IMR-90 (cell line): ENCODE measurements around the gene CISTR. TPM values are rescaled to one million over a fixed set of nuclear protein-coding genes. Genes with fewer than 3 reads are reported as not detected.

ENCODE experiments used
- ATAC-seq: fragments of 200-7000 bp; cut with Tn5 transposase; 2 replicates; pipeline ENCODE4 v1.9.1; 2020; ENCODE audit warnings: low read depth, mild to moderate bottlenecking, moderate library complexity
- BruUV-seq: library from RNA; stranded (reverse); fragments of 400-500 nt; replicated peaks from 2 replicates; lab custom pipeline; 2021; lab: Mats Ljungman, UMichigan
- CTCF ChIA-PET: fragments of 300-600 bp; formaldehyde crosslinking; extraction: SDS; loops from one replicate; lab custom pipeline; 2021; ENCODE audit warnings: antibody characterized with exemption; lab: Yijun Ruan, JAX
- POLR2A ChIA-PET: fragments of 300-600 bp; sonication (Branson Sonifier 250); formaldehyde crosslinking; loops from one replicate; lab custom pipeline; 2022; ENCODE audit warnings: antibody characterized with exemption; ENCODE audit not compliant: unreplicated experiment; lab: Charles Lee
- DNase-seq: peaks from one replicate; pipeline ENCODE4 v3.0.0; 2013
- H2AFZ ChIP-seq: replicated peaks from 2 replicates; pipeline ENCODE3; 2013; ENCODE audit warnings: low read length, mild to moderate bottlenecking; ENCODE audit not compliant: poor library complexity
- H2AK5ac ChIP-seq: 2 replicates; pipeline ENCODE4 v1.6.1; 2013; ENCODE audit warnings: low read depth, low read length, inconsistent platforms
- H2AK9ac ChIP-seq: replicated peaks from 2 replicates; pipeline ENCODE3; 2013; ENCODE audit warnings: mild to moderate bottlenecking, low read depth, low read length, moderate library complexity; ENCODE audit not compliant: poor library complexity
- H2BK120ac ChIP-seq: 2 replicates; pipeline ENCODE4 v1.6.1; 2013; ENCODE audit warnings: low read depth, low read length, inconsistent platforms
- H2BK15ac ChIP-seq: 3 replicates; pipeline ENCODE4 v1.6.1; 2013; ENCODE audit warnings: low read depth, low read length, inconsistent platforms
- H2BK20ac ChIP-seq: 2 replicates; pipeline ENCODE4 v1.6.1; 2013; ENCODE audit warnings: low read depth, mild to moderate bottlenecking, inconsistent platforms, low read length, moderate library complexity
- H2BK5ac ChIP-seq: 2 replicates; pipeline ENCODE4 v1.6.1; 2013; ENCODE audit warnings: mild to moderate bottlenecking, low read depth, low read length, inconsistent platforms; ENCODE audit not compliant: poor library complexity, severe bottlenecking
- H3K14ac ChIP-seq: replicated peaks from 2 replicates; pipeline ENCODE4 v1.6.1; 2013; ENCODE audit warnings: low read depth, low read length, inconsistent platforms
- H3K18ac ChIP-seq: 2 replicates; pipeline ENCODE4 v1.6.1; 2013; ENCODE audit warnings: low read depth, low read length, control low read depth
- H3K23ac ChIP-seq: 2 replicates; pipeline ENCODE4 v1.6.1; 2013; ENCODE audit warnings: low read depth, low read length, inconsistent platforms
- H3K27ac ChIP-seq: 2 replicates; pipeline ENCODE4 v1.5.1; 2013; ENCODE audit warnings: mild to moderate bottlenecking, control low read depth, low read length; ENCODE audit not compliant: insufficient read depth
- H3K27me3 ChIP-seq: 2 replicates; pipeline ENCODE4 v1.6.1; 2013; ENCODE audit warnings: low read length; ENCODE audit not compliant: control insufficient read depth, insufficient read depth
- H3K36me3 ChIP-seq: 2 replicates; pipeline ENCODE4 v1.6.1; 2013; ENCODE audit warnings: low read length, mixed read lengths; ENCODE audit not compliant: control insufficient read depth, insufficient read depth
- H3K4ac ChIP-seq: 2 replicates; pipeline ENCODE4 v1.6.1; 2013; ENCODE audit warnings: low read depth, low read length, inconsistent platforms
- H3K4me1 ChIP-seq: 2 replicates; pipeline ENCODE4 v1.6.1; 2013; ENCODE audit warnings: low read length, mixed read lengths; ENCODE audit not compliant: control insufficient read depth, insufficient read depth
- H3K4me2 ChIP-seq: 2 replicates; pipeline ENCODE4 v1.6.1; 2013; ENCODE audit warnings: low read depth, mild to moderate bottlenecking, control low read depth, low read length, moderate library complexity
- H3K4me3 ChIP-seq: 2 replicates; pipeline ENCODE4 v1.5.1; 2013; ENCODE audit warnings: low read depth, mild to moderate bottlenecking, control low read depth, low read length, moderate library complexity; ENCODE audit not compliant: insufficient read depth
- H3K56ac ChIP-seq: 2 replicates; pipeline ENCODE4 v1.6.1; 2013; ENCODE audit warnings: low read length, inconsistent platforms; ENCODE audit not compliant: insufficient read depth; ENCODE audit errors: extremely low read depth
- H3K79me1 ChIP-seq, 2 experiments: 2 replicates each; pipeline ENCODE4 v1.6.1; 2013; ENCODE audit warnings: low read length in 2 of 2, inconsistent platforms in 1 of 2, low read depth in 1 of 2
- H3K9ac ChIP-seq: 2 replicates; pipeline ENCODE4 v1.6.1; 2013; ENCODE audit warnings: low read depth, low read length, control low read depth
- H3K9me1 ChIP-seq: 2 replicates; pipeline ENCODE4 v1.6.1; 2013; ENCODE audit warnings: low read length, inconsistent platforms; ENCODE audit not compliant: insufficient read depth
- H3K9me3 ChIP-seq: 2 replicates; pipeline ENCODE4 v1.6.1; 2013; ENCODE audit warnings: low read length; ENCODE audit not compliant: control insufficient read depth, insufficient read depth
- H4K20me1 ChIP-seq: 2 replicates; pipeline ENCODE4 v1.6.1; 2013; ENCODE audit warnings: low read length, inconsistent platforms; ENCODE audit not compliant: insufficient read depth
- H4K5ac ChIP-seq: 2 replicates; pipeline ENCODE4 v1.6.1; 2013; ENCODE audit warnings: mild to moderate bottlenecking, low read depth, low read length, control low read depth
- H4K8ac ChIP-seq, 2 experiments: 2 replicates each; pipeline ENCODE4 v1.6.1; 2013; ENCODE audit warnings: low read depth in 2 of 2, low read length in 2 of 2, control low read depth in 1 of 2, inconsistent platforms in 1 of 2
- H4K91ac ChIP-seq: 2 replicates; pipeline ENCODE4 v1.6.1; 2013; ENCODE audit warnings: low read depth, low read length, inconsistent platforms; ENCODE audit not compliant: insufficient read depth
- BHLHE40 ChIP-seq: fragments of 150-350 bp; IDR thresholded peaks from 2 replicates; pipeline ENCODE4 v1.6.1; 2016; ENCODE audit warnings: mild to moderate bottlenecking, low read depth, low read length
- CEBPB ChIP-seq: IDR thresholded peaks from 2 replicates; pipeline ENCODE4 v1.6.1; 2012; ENCODE audit warnings: low read depth, low read length, improper control_type of control experiment
- CHD1 ChIP-seq: IDR thresholded peaks from 2 replicates; pipeline ENCODE4 v1.6.1; 2012; ENCODE audit warnings: low read depth, low read length, improper control_type of control experiment
- CTCF ChIP-seq: conservative IDR thresholded peaks from 2 replicates; pipeline ENCODE4 v1.5.1; 2012; ENCODE audit warnings: mild to moderate bottlenecking, low read depth, low read length, improper control_type of control experiment
- ELK1 ChIP-seq: fragments of 150-350 bp; IDR thresholded peaks from 2 replicates; pipeline ENCODE4 v1.6.1; 2016; ENCODE audit warnings: low read depth, mild to moderate bottlenecking, low read length, moderate library complexity, borderline replicate concordance
- FOS ChIP-seq: fragments of 150-350 bp; IDR thresholded peaks from 2 replicates; pipeline ENCODE4 v1.6.1; 2016; ENCODE audit warnings: low read depth, low read length
- MAFK ChIP-seq: IDR thresholded peaks from 2 replicates; pipeline ENCODE4 v1.6.1; 2012; ENCODE audit warnings: low read depth, low read length, improper control_type of control experiment
- MAZ ChIP-seq: IDR thresholded peaks from 2 replicates; pipeline ENCODE4 v1.6.1; 2012; ENCODE audit warnings: low read depth, mild to moderate bottlenecking, low read length, improper control_type of control experiment, moderate library complexity, borderline replicate concordance
- MXI1 ChIP-seq: IDR thresholded peaks from 2 replicates; pipeline ENCODE4 v1.6.1; 2012; ENCODE audit warnings: low read depth, mild to moderate bottlenecking, low read length, moderate library complexity, borderline replicate concordance
- NFE2L2 ChIP-seq: fragments of 150-350 bp; IDR thresholded peaks from 2 replicates; pipeline ENCODE4 v1.6.1; 2016; ENCODE audit warnings: low read depth, mild to moderate bottlenecking, low read length
- POLR2A ChIP-seq: IDR thresholded peaks from 2 replicates; pipeline ENCODE4 v1.6.1; 2012; ENCODE audit warnings: mild to moderate bottlenecking, low read depth, low read length
- RAD21 ChIP-seq: IDR thresholded peaks from 2 replicates; pipeline ENCODE4 v1.6.1; 2012; ENCODE audit warnings: low read length, improper control_type of control experiment
- RCOR1 ChIP-seq: IDR thresholded peaks from 2 replicates; pipeline ENCODE4 v1.6.1; 2012; ENCODE audit warnings: mild to moderate bottlenecking, low read length, improper control_type of control experiment; ENCODE audit not compliant: insufficient replicate concordance
- RFX5 ChIP-seq: IDR thresholded peaks from 2 replicates; pipeline ENCODE4 v1.8.0; 2012; ENCODE audit warnings: low read depth, mild to moderate bottlenecking, low read length, moderate library complexity
- SMC3 ChIP-seq: fragments of 150-350 bp; IDR thresholded peaks from 2 replicates; pipeline ENCODE4 v1.6.1; 2016; ENCODE audit warnings: low read depth, mild to moderate bottlenecking, antibody characterized with exemption, low read length, moderate library complexity
- USF2 ChIP-seq: fragments of 150-350 bp; IDR thresholded peaks from 2 replicates; pipeline ENCODE4 v1.6.1; 2017; ENCODE audit warnings: mild to moderate bottlenecking, antibody characterized with exemption, low read length, low read depth
- dilution Hi-C: fragments of 300-500 bp; cut with HindIII; formaldehyde crosslinking; loops from one replicate; pipeline ENCODE4 v1.14.3; 2018; ENCODE audit warnings: low sequenced_read_pairs; ENCODE audit not compliant: unreplicated experiment
- in situ Hi-C: fragments of 300-500 bp; cut with MboI; formaldehyde crosslinking; loops from 3 replicates; pipeline ENCODE4 v1.14.3; 2019; ENCODE audit warnings: low sequenced_read_pairs, inconsistent platforms, mixed read lengths
- intact Hi-C: fragments of 100-400 bp; cut with micrococcal nuclease; formaldehyde crosslinking; loops from 2 replicates; pipeline ENCODE4 v1.10.0; 2022
- polyA plus RNA-seq, 3 experiments: library from polyadenylated mRNA; depleted of rRNA; stranded (reverse); fragments of >200 nt; gene quantifications; 2 replicates each; pipeline ENCODE4 v1.2.3, GENCODE V29; 2012; ENCODE audit warnings: low replicate concordance in 1 of 3
- total RNA-seq: library from RNA; depleted of rRNA; stranded (reverse); fragments of >200 nt; gene quantifications from 2 replicates; pipeline ENCODE4 v1.2.3, GENCODE V29; 2012

The CISTR gene
- total and polyA plus RNA-seq, 2 of the 4 experiments (the other 2 are of a cell fraction): not detected

DNA sequence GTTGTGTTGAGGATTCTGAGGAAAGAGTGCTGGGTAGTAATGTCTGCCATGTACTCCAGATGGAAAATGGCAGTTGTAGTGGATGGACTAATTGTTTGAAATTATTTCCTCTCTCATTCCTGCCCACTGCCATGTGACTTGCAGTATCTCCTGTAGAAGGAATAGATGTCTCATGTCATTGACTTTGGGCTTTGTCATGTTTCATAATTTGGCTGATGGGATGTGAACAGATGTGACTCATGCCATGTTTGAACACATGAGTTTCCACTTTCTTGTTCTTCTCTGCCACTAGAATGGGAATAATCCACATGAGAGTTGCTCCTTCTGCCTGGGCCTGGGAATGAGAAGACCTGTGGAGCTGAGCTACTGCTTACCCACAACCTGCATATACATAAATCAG, 22.1 kb downstream of the CISTR start:
- no peak overlapping the region for H4K5ac ChIP-seq
- no peak overlapping the region for H4K8ac ChIP-seq
- intact Hi-C loops: loop anchor here (5.0 kb wide), 1 partner anchor 52 kb away; the partner anchor contains the start of gene ATP5MC2
- ATAC-seq (no peak), DNase-seq (no peak)
- H4K20me1 ChIP-seq: no peaks in the 10 kb centered on the region
- dilution Hi-C loops: no loop called here
- no peaks in the 10 kb centered on the region for H3K9me3 ChIP-seq
- H3K4me2 ChIP-seq: no peak overlapping the region
- peaks cover 10 to 24% of the 10 kb centered on the region in 2 experiments for H3K79me1 ChIP-seq
- no peak overlapping the region for H2BK15ac ChIP-seq
- no peak overlapping the region for H2BK20ac ChIP-seq
- H3K4ac ChIP-seq: no peak overlapping the region
- no peak overlapping the region for H3K23ac ChIP-seq
- H3K4me3 ChIP-seq: no peak overlapping the region
- no peak for TF ChIP-seq ELK1
- no peak for TF ChIP-seq CHD1
- TF ChIP-seq MXI1: no peak
- no peak for TF ChIP-seq POLR2A
- no peak for TF ChIP-seq NFE2L2
- no peak for TF ChIP-seq RCOR1
- TF ChIP-seq CEBPB: no peak
- TF ChIP-seq RFX5: no peak
- no peak for TF ChIP-seq MAZ
- no peak for TF ChIP-seq RAD21
- TF ChIP-seq BHLHE40: no peak
- no peak for TF ChIP-seq FOS
- no peak for TF ChIP-seq USF2
- TF ChIP-seq SMC3: no peak
- TF ChIP-seq MAFK: no peak
- no peak for TF ChIP-seq CTCF
- no peak overlapping the region for H2BK120ac ChIP-seq
- no peak overlapping the region for H3K9ac ChIP-seq
- no peak overlapping the region for H2BK5ac ChIP-seq
- ChIA-PET POLR2A (no interaction called here), CTCF (interaction anchor here (2.4 kb wide), 1 partner anchor 17 kb away, joined by 11 read pairs; no protein-coding TSS in a partner anchor)
- no peak overlapping the region for H2AK5ac ChIP-seq
- peaks cover 12% of the 10 kb centered on the region for H3K27me3 ChIP-seq
- in situ Hi-C loops: no loop called here
- H3K14ac ChIP-seq: no peak overlapping the region
- peaks cover 6% of the 10 kb centered on the region; the same call in 1 of the 2 replicates for H3K36me3 ChIP-seq
- H3K56ac ChIP-seq: no peak overlapping the region
- H3K4me1 ChIP-seq: peaks cover 10% of the 10 kb centered on the region
- no peak overlapping the region for H2AFZ ChIP-seq
- no peak overlapping the region for H2AK9ac ChIP-seq
- H4K91ac ChIP-seq: no peak overlapping the region
- no peak overlapping the region for H3K27ac ChIP-seq
- peaks cover 6% of the 10 kb centered on the region for H3K9me1 ChIP-seq
- BruUV-seq: no TSS peak
- H3K18ac ChIP-seq: no peak overlapping the region
